ENCODE results near the gene ELMO1.

ELMO1 gene

GRCh38 chr7:36949711-36950600 lies 498.7 kb downstream of the ELMO1 start:
- no peak for DNase-seq (ENCODE audit: low read depth in 3 of 3)

DNA sequence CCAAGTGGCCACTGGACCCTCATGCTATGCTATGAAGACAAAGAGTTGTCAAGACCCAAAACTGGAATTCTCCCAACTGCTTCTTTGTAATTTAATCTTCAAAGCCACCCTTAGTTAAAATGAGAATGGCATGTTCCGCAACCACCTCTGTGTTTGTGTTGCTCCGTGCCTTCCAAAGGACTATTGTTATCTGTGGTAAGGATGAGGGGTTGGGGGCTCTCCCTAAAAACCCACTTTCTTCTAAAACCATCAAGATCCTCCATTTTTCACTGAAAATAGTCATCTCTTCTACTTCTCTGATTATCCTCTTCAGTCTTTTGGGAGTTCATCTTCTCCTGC lies 502.3 kb downstream of the ELMO1 start:
- DNase-seq (ENCODE audit: low read depth in 3 of 3), result no peak

DNA sequence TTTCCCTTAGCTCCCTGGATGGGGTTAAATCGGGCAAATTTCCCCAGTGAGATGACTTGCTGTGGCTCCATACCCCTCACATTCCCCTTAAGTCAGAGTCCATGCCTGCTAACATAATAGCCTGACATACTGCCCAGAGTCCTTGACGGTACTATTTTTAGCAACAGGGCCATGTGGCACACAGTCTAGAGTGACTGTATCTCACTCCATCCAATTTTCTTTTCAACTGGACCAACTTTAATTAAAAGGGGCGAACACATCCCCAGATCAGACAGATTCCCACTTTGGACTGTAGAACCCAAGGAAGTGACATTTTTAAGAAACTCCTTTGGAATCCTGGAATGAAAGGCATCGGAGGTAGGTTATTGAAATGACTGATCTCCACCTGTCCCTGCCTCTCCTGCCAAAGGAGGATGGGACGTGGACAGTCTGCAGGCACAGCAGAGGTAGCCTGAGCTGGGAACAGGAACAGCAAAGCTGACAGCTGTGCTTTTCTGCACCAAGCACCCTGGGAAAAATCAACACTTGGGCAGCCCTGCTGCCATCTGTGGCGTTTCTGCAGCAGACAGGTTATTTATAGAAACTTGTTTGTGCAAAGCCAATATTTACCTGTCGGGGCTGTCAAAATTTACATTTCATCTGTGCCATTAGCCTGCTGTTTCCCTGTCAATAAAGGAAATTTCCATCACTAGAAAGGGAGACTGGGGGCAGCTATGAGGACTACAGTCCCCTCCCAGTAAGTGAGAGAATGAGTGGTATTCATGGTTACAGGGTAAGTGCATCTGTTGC lies 502.9 kb downstream of the ELMO1 start:
- DNase-seq (ENCODE audit: low read depth in 3 of 3), result no peak

DNA sequence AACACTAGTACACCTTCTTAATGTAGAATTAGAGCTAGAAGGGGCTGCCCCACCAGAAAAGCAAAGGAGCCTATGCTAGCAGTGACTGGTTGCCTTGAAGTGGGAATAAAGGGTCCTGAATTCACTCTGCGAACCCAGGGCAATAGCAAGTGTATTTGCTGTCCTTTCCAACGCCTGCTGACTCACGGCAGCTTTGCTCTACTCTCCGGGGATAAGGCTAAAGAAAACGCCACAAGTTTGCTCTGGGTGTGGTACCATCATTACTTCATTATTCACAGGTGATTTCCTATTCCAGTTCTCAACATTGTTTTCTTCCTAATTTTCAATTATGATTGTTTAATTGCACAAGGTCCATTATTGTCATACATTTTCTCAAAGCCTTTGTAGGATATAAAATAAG lies 503.8 kb downstream of the ELMO1 start:
- no peak for DNase-seq (ENCODE audit: low read depth in 3 of 3)

GRCh38 chr7:36943591-36944435 lies 504.9 kb downstream of the ELMO1 start:
- no peak for DNase-seq (ENCODE audit: low read depth in 3 of 3)

GRCh38 chr7:36942955-36943354 lies 505.7 kb downstream of the ELMO1 start:
- no peak for DNase-seq (ENCODE audit: low read depth in 3 of 3)

DNA sequence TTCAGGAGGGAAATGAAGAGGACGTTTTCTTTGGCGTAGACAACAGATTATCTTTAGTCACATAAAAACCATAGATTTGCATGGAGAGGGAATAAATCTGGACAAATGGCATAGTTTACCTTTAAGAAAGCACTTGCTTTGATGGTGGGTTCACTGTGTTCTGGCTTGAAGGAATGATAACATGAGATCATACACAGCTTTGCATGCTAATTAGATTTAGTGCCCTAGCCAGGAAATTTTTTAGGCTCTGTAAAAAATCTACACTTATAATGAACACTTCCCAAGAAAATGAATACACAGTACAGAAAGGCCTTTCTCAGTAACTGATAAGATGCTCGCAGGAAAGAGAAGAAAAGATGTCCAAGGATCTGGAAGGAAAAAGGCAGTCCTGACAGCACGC lies 506.1 kb downstream of the ELMO1 start:
- no peak for DNase-seq (ENCODE audit: low read depth in 3 of 3)

GRCh38 chr7:36942025-36942424 lies 506.6 kb downstream of the ELMO1 start:
- no peak for DNase-seq (ENCODE audit: low read depth in 3 of 3)

DNA sequence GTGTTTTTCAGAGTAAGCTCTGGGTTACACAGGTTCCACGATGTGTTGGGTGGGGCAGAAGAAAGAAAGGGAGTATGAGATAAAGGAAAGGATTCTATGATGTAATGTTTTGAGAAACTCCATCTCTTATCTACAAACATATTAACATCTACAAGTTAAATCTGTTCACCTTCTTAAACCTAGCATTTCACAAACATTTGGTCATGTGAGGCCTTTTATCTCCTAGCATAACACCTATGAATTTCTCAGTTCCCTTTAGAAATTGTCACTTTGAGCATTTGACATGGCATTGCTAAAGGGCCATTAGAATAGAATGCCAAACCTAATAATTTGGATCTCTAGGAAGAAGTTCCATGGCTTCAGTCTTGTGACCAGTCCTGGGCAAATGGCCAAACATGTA lies 507.3 kb downstream of the ELMO1 start:
- DNase-seq (ENCODE audit: low read depth in 3 of 3), result no peak

DNA sequence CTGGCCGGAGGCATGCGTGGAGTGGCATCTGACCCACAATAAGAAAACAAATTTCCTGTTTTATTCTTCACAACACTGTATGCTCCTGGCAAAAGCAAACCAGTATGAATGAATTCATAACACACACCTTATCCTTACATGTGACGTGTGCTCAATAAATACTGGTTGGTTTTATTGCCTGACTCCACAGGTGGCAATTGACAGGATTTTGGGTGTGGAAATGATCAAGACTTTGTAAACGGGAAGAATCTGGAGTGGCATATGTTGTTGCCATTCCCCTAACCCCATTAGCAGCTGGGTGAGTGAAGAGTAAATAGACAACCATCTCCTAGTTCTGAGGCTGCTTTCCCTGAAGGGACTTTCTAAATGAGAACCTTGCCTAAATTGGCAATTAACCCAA lies 508.8 kb downstream of the ELMO1 start:
- DNase-seq (ENCODE audit: low read depth in 3 of 3), result no peak

DNA sequence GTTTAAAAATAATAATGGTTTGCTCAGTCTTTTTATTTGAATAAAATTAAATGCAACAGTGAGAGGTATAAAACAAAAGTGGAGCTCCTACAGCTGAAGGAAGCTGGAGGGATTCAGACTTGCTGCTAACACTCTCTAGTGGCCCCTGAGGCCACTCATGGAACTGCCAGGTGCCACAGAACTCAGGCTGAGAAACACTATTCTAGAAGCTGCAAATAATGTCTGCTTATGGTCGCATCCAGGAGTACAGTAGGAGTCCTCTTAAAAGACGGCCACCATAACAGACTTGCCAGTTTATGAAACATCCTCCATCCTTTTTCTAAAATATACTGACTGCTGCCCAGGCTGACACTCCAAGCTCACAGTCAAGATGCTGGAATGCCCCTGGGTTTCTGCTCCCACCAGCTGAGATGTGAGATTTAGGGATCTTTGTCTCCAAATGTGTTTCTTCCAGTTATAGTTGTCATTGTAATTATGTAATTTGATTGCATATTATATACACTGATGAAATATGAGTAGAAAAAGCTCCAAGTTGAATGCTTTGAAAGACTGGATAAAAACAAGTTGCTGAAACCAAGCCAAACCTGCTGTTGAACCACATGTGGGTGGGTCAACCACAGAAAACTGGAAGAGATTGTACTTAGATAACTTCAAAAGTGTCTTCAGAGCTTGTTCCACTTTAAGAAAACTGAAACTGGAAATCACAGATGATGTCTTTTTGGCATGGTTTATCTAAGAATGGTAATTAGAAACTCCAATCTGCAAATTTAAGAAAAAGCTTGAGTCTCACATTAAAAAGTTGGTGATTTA lies 510.7 kb downstream of the ELMO1 start:
- DNase-seq (ENCODE audit: low read depth in 3 of 3), result no peak

- DNase-seq (ENCODE audit: low read depth in 3 of 3), result no peak
These were observed 516.8 kb downstream of the ELMO1 start for GRCh38 chr7:36931892-36932291.

DNA sequence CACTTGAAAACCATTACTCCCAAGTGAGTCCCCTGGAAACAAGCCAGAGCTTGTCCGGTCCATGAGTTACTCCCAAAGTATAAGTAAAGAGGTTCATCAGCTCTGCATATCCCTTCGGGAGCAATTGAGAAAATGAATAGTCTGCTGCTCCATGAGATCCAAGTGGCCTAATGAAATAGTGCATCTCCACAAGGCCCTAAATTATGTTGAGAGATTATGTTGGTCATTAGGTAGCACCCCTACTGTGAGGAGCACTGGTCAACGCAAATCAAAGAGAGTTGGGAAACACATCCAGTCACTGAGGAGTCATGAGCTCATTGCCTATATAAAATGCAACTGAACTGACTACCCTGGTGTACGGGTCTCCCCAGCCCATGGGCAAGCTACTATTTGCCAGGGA lies 518.9 kb downstream of the ELMO1 start:
- DNase-seq (ENCODE audit: low read depth in 3 of 3), result no peak

DNA sequence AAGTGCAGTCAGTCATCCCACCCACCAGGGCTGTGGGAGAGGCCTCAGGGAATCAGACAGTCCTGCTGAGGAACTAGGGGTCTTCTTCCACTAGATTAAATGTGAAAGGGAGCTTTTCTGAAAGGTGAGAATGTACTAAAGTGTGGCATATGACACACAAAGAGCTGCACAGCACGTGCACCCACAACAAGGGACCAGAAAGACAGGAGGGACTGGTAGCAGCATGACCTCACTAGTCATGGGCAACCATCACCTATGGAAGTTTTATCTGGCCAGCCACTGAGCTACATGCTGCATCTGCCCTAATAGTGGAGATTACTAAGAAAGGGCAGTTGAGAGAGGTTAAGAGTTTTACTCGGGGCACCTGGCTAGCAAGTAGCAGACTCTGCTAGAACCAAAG lies 519.9 kb downstream of the ELMO1 start:
- DNase-seq (ENCODE audit: low read depth in 3 of 3), result no peak

- DNase-seq (ENCODE audit: low read depth in 3 of 3), result no peak
These were observed 520.4 kb downstream of the ELMO1 start for GRCh38 chr7:36928311-36928710.

DNA sequence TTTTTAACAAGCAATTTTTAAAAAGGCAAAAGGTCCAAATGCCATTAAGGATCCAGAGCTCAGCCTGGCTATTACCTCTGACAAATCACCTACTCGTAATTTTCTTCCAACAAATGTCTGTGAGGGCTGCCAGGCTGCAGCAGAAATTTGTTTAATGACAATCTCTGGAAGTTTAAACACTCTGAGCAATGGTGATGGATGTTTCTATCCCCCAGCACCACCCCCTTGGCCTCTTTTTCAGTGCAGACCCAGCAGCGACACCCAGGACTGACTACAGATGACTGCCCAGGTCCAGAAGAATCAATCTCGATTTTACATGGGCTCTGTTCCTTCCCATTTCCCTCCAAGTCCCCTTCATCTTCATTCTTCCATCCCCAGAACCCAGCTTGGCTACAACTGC lies 523.0 kb downstream of the ELMO1 start:
- no peak for DNase-seq (ENCODE audit: low read depth in 3 of 3)

GRCh38 chr7:36925207-36925606 lies 523.5 kb downstream of the ELMO1 start:
- DNase-seq (ENCODE audit: low read depth in 3 of 3), result no peak

DNA sequence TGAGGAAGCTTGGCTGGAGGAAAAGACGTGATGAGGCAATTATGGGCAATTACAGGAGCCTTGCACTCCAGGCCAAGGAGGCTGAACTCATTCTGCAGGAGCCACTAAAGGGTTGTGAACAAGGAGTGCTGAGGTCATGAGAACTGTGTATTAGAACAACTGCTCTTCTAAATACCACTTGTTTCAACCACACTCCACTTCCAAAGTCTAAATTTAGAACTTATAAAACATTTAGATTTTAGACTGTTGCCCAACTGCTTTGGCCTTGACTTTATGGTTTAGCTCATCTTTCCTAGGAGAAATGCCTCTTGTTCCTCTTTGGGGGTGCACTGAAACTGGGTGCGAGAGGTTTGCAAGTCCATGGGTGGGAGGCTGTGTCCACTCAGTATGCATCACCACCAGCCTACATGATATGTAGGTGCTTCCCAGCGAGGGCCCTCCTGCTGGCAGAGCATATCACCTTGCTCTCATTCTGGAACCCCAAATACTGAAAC lies 524.7 kb downstream of the ELMO1 start:
- DNase-seq (ENCODE audit: low read depth in 3 of 3), result no peak

- no peak for DNase-seq (ENCODE audit: low read depth in 3 of 3)
These were observed 525.5 kb downstream of the ELMO1 start for GRCh38 chr7:36923185-36923584.

DNA sequence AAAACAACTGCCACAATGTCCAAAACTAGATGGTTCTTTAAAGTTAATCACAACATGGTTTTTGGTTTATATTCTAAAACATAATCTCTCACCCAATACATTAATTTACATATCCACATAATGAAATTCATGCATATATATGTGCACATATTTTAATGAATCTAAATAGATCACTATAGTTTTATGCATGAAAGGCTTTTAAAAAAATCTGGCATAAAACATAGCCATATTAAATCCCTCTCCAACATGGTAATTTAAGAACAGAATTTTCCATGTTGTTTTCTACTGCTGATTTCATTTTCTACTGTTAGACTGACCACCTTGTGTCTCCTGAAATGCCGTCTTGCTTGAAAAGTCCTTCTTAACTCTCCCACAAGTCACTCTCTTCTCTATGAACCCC lies 528.2 kb downstream of the ELMO1 start:
- no peak for DNase-seq (ENCODE audit: low read depth in 3 of 3)

GRCh38 chr7:36919738-36920137 lies 528.9 kb downstream of the ELMO1 start:
- no peak for DNase-seq (ENCODE audit: low read depth in 3 of 3)
